Uterus (tissue), 4 donors: ENCODE data around the gene SNRNP40. TPM values are rescaled to one million over a fixed set of nuclear protein-coding genes. Genes with fewer than 3 reads are reported as not detected.

Source experiments
- DNase-seq, 2 donors: peaks; one replicate each; pipeline ENCODE4 v3.0.0-alpha.2; 2019 to 2020
- H3K27ac ChIP-seq, 2 donors: fragments of 200-600 bp; sonication (generic); 1 replicate in 1 of 2; 2 replicates in 1 of 2; pipeline ENCODE4 v1.5.1; 2016 to 2018
- H3K27me3 ChIP-seq, 2 donors: fragments of 200-600 bp; sonication (generic); one replicate each; pipeline ENCODE4 v1.5.1; 2018 to 2019; ENCODE audit warnings: control low read depth in 1 of 2
- H3K36me3 ChIP-seq, 2 donors: fragments of 200-600 bp; sonication (generic); one replicate each; pipeline ENCODE4 v1.5.1; 2019; ENCODE audit warnings: control low read depth in 1 of 2
- H3K4me1 ChIP-seq, 2 donors: fragments of 200-600 bp; sonication (generic); one replicate each; pipeline ENCODE4 v1.5.1; 2018 to 2019; ENCODE audit warnings: control low read depth in 1 of 2
- H3K4me3 ChIP-seq, 2 donors: fragments of 200-600 bp; sonication (generic); 1 replicate in 1 of 2; 2 replicates in 1 of 2; pipeline ENCODE4 v1.5.1; 2018 to 2019; ENCODE audit warnings: mild to moderate bottlenecking in 1 of 2
- H3K9me3 ChIP-seq, 2 donors: fragments of 200-600 bp; sonication (generic); one replicate each; pipeline ENCODE4 v1.5.1; 2019; ENCODE audit warnings: control low read depth in 1 of 2
- CTCF ChIP-seq, 4 experiments: fragments of 200-600 bp in 2 of 4; fragments of 450-650 bp in 2 of 4; sonication (generic) in 2 of 4; IDR thresholded peaks; one replicate each; pipeline ENCODE4 v1.5.1; 2016 to 2019; ENCODE audit warnings: antibody characterized with exemption in 4 of 4, mild to moderate bottlenecking in 2 of 4, moderate library complexity in 1 of 4
- POLR2A ChIP-seq, 2 donors: fragments of 450-650 bp; IDR thresholded peaks; one replicate each; pipeline ENCODE4 v1.6.1; 2016; ENCODE audit warnings: antibody characterized with exemption in 2 of 2, mild to moderate bottlenecking in 1 of 2, moderate library complexity in 1 of 2
- intact Hi-C: fragments of 100-400 bp; cut with DNase I; formaldehyde crosslinking; loops from one replicate; pipeline ENCODE4 v1.15.1; 2023; ENCODE audit warnings: low total_unique reads
- total RNA-seq, 4 donors: library from RNA; depleted of rRNA in 3 of 4; stranded (reverse); fragments of >200 nt in 3 of 4; gene quantifications; one replicate each; pipeline versions ENCODE4 v1.1.0 to v1.2.4, GENCODE V29; 2014 to 2023
- donor health status: DM: yes; HTN: yes; CAD: no.

Gene SNRNP40
- total RNA-seq, 4 donors from 2014 or later: 35.1 to 99.5 (median 58.5) TPM

GRCh38 chr1:31222176-31222575, 74.4 kb downstream of the SNRNP40 start:
- TF ChIP-seq CTCF (IDR thresholded peaks at IDR 0.05) (no peak), POLR2A (IDR thresholded peaks at IDR 0.05) (no peak)
- no peak overlapping the region for H3K27ac ChIP-seq
- no peak for DNase-seq
- H3K36me3 ChIP-seq: no peaks in the 10 kb centered on the region
- H3K4me1 ChIP-seq: no peaks in the 10 kb centered on the region
- no peaks in the 10 kb centered on the region for H3K27me3 ChIP-seq
- no peak overlapping the region for H3K4me3 ChIP-seq
- no peaks in the 10 kb centered on the region for H3K9me3 ChIP-seq
- intact Hi-C loops: no loop called here

GRCh38 chr1:31221072-31221471, 75.5 kb downstream of the SNRNP40 start:
- Histone ChIP-seq H3K4me1 (peaks cover 0 to 4% of the 10 kb centered on the region in 2 donors), H3K9me3 (no peaks in the 10 kb centered on the region), H3K4me3 (no peak overlapping the region), H3K27me3 (no peaks in the 10 kb centered on the region), H3K27ac (no peak overlapping the region), H3K36me3 (no peaks in the 10 kb centered on the region)
- no peak for DNase-seq
- intact Hi-C loops: no loop called here
- TF ChIP-seq POLR2A (IDR thresholded peaks at IDR 0.05) (no peak), CTCF (IDR thresholded peaks at IDR 0.05) (no peak)

GRCh38 chr1:31219489-31219888, 77.1 kb downstream of the SNRNP40 start:
- no peaks in the 10 kb centered on the region for H3K27me3 ChIP-seq
- intact Hi-C loops: no loop called here
- no peak overlapping the region for H3K27ac ChIP-seq

GRCh38 chr1:31218705-31219104, 77.9 kb downstream of the SNRNP40 start:
- Histone ChIP-seq H3K4me1 (peaks cover 0 to 8% of the 10 kb centered on the region in 2 donors), H3K4me3 (no peak overlapping the region), H3K27ac (no peak overlapping the region), H3K27me3 (no peaks in the 10 kb centered on the region), H3K36me3 (no peaks in the 10 kb centered on the region), H3K9me3 (no peaks in the 10 kb centered on the region)
- intact Hi-C loops: no loop called here
- TF ChIP-seq CTCF (IDR thresholded peaks at IDR 0.05) (no peak), POLR2A (IDR thresholded peaks at IDR 0.05) (no peak)
- DNase-seq: no peak

More at GRCh38 chr1:31219489-31219888, 77.1 kb downstream of the SNRNP40 start:
- H3K4me3 ChIP-seq: no peak overlapping the region
- no peak for DNase-seq
- H3K36me3 ChIP-seq: no peaks in the 10 kb centered on the region
- peaks cover 0 to 8% of the 10 kb centered on the region in 2 donors for H3K4me1 ChIP-seq
- TF ChIP-seq CTCF (IDR thresholded peaks at IDR 0.05) (no peak), POLR2A (IDR thresholded peaks at IDR 0.05) (no peak)
- no peaks in the 10 kb centered on the region for H3K9me3 ChIP-seq

- Histone ChIP-seq H3K4me3 (no peak overlapping the region), H3K27ac (no peak overlapping the region), H3K36me3 (no peaks in the 10 kb centered on the region), H3K4me1 (peaks cover 0 to 8% of the 10 kb centered on the region in 2 donors), H3K9me3 (no peaks in the 10 kb centered on the region), H3K27me3 (no peaks in the 10 kb centered on the region)
- peak; percentile 34 to 58 for DNase-seq
- TF ChIP-seq CTCF (IDR thresholded peaks at IDR 0.05) (no peak), POLR2A (IDR thresholded peaks at IDR 0.05) (no peak)
- intact Hi-C loops: no loop called here
These were observed 80.6 kb downstream of the SNRNP40 start for GRCh38 chr1:31216016-31216415.
